ENCODE results near the gene COL1A1.

DNA sequence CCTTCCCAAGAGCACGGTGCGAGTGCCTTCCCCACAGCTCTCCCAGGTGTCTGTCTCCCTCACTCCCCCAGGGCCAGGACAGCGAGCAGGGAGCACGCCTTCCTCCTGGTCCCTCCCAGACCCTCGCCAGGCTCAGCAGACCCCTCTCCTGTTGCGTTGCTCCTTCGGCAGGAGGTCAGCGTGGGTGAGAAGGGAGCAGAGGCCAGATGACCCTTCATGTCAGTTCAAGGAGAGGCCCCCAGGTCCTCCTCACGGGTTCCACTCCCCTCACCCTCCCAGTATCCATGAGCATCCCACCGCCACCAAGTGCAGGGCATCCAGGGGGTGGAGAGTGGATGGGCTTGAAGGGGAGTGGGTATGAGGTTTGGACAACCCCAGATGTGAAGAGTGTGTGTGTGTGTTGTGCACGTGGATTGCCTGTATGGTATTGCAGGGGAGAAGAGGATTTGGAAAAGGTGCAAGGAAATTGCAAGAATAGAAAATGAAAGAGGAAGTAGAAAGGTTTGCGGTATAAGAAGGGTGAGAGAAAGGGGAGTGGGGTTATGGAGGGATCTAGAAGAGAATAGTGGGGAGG is 17.9 kb downstream of the COL1A1 start:
- TF ChIP-seq HNRNPK (IDR thresholded peaks at IDR 0.05; ENCODE audit: low read depth, low read length, poor library complexity, severe bottlenecking) = no peak
- TF ChIP-seq, protein P1, sequence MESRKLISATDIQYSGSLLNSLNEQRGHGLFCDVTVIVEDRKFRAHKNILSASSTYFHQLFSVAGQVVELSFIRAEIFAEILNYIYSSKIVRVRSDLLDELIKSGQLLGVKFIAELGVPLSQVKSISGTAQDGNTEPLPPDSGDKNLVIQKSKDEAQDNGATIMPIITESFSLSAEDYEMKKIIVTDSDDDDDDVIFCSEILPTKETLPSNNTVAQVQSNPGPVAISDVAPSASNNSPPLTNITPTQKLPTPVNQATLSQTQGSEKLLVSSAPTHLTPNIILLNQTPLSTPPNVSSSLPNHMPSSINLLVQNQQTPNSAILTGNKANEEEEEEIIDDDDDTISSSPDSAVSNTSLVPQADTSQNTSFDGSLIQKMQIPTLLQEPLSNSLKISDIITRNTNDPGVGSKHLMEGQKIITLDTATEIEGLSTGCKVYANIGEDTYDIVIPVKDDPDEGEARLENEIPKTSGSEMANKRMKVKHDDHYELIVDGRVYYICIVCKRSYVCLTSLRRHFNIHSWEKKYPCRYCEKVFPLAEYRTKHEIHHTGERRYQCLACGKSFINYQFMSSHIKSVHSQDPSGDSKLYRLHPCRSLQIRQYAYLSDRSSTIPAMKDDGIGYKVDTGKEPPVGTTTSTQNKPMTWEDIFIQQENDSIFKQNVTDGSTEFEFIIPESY (CRISPR knock-in tag; IDR thresholded peaks at IDR 0.05) = no peak
- TF ChIP-seq, protein P2, sequence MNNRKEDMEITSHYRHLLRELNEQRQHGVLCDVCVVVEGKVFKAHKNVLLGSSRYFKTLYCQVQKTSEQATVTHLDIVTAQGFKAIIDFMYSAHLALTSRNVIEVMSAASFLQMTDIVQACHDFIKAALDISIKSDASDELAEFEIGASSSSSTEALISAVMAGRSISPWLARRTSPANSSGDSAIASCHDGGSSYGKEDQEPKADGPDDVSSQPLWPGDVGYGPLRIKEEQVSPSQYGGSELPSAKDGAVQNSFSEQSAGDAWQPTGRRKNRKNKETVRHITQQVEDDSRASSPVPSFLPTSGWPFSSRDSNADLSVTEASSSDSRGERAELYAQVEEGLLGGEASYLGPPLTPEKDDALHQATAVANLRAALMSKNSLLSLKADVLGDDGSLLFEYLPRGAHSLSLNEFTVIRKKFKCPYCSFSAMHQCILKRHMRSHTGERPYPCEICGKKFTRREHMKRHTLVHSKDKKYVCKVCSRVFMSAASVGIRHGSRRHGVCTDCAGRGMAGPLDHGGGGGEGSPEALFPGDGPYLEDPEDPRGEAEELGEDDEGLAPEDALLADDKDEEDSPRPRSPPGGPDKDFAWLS (CRISPR knock-in tag; IDR thresholded peaks at IDR 0.05; ENCODE audit: borderline replicate concordance) = no peak
- no peak for TF ChIP-seq ZNF274 (CRISPR knock-in tag; IDR thresholded peaks at IDR 0.05)
- TF ChIP-seq ASH2L (IDR thresholded peaks at IDR 0.05; ENCODE audit: insufficient read length, low read depth, low read length) = no peak
- TF ChIP-seq NCOA1 (CRISPR knock-in tag; IDR thresholded peaks at IDR 0.05) = no peak
- no peak for TF ChIP-seq ZNF737 (CRISPR knock-in tag; IDR thresholded peaks at IDR 0.05; ENCODE audit: borderline replicate concordance)
- no peak for TF ChIP-seq SMYD3 (CRISPR knock-in tag; IDR thresholded peaks at IDR 0.05)
- TF ChIP-seq ZSCAN29 (CRISPR knock-in tag; conservative IDR thresholded peaks at IDR 0.05) = no peak
- TF ChIP-seq KDM2A (CRISPR knock-in tag; IDR thresholded peaks at IDR 0.05; ENCODE audit: borderline replicate concordance, low read depth) = no peak
- TF ChIP-seq NFATC3 (CRISPR knock-in tag; IDR thresholded peaks at IDR 0.05) = no peak
